ENCODE results near the gene CHST11. TPM values are rescaled to one million over a fixed set of nuclear protein-coding genes. Genes with fewer than 3 reads are reported as not detected.

CHST11 gene
- total RNA-seq, 1 experiment from 2014 or later: 6.7 TPM

- H3K4ac ChIP-seq (ENCODE audit: low read depth, low read length): no peak overlapping the region
- no peaks in the 10 kb centered on the region for H3K79me1 ChIP-seq (ENCODE audit: insufficient read depth, low read depth, low read length, poor library complexity, severe bottlenecking)
- H3K14ac ChIP-seq (ENCODE audit: insufficient read depth, low read length): peak overlapping the region; percentile 12; the same call in 1 of the 2 replicates
- DNase-seq: no peak
- no peak overlapping the region for H3K9ac ChIP-seq (ENCODE audit: extremely low read depth, insufficient read length, low read length)
- no peak overlapping the region for H2BK20ac ChIP-seq (ENCODE audit: low read depth, low read length, poor library complexity, severe bottlenecking)
- H2BK5ac ChIP-seq (ENCODE audit: insufficient read length, low read length): no peak overlapping the region
- no peaks in the 10 kb centered on the region for H3K27me3 ChIP-seq (ENCODE audit: insufficient read depth, low read length)
- no CpG with 5 or more reads among the region's 9 CpGs for WGBS (ENCODE audit: extremely low coverage, insufficient read length, low lambda C conversion rate)
- H2AK5ac ChIP-seq (ENCODE audit: insufficient read length, low read length): no peak overlapping the region
- no peak overlapping the region for H3K27ac ChIP-seq (ENCODE audit: insufficient read length, low read depth, low read length)
- no peak overlapping the region for H3K4me2 ChIP-seq (ENCODE audit: insufficient read depth, insufficient read length, low read length)
- peaks cover 5% of the 10 kb centered on the region; the same call in 1 of the 2 replicates for H3K4me1 ChIP-seq (ENCODE audit: insufficient read depth, low read length)
- peaks cover 0 to 7% (median 0%) of the 10 kb centered on the region in 3 experiments; a peak in 2 of 7 replicates for H3K36me3 Mint-ChIP-seq (ENCODE audit: insufficient read depth in 1 of 3, low read depth in 3 of 3)
- no peak overlapping the region for H3K56ac ChIP-seq (ENCODE audit: insufficient read length, low read depth, low read length)
- H3K23me2 ChIP-seq (ENCODE audit: insufficient read length, low read depth, low read length, poor library complexity, severe bottlenecking): no peaks in the 10 kb centered on the region
- H3K4me1 Mint-ChIP-seq: peaks cover 52 to 70% of the 10 kb centered on the region in 2 experiments
- no peaks in the 10 kb centered on the region; a peak in 2 of 5 replicates for H3K9me3 Mint-ChIP-seq
- H2BK15ac ChIP-seq (ENCODE audit: low read depth, low read length): no peak overlapping the region
- no peak overlapping the region for H2BK120ac ChIP-seq (ENCODE audit: low read depth, low read length, poor library complexity, severe bottlenecking)
- H3K18ac ChIP-seq (ENCODE audit: insufficient read length, low read depth, low read length): no peak overlapping the region
- no peaks in the 10 kb centered on the region for H4K20me1 ChIP-seq (ENCODE audit: control insufficient read depth, insufficient read depth, insufficient read length)
- no peak overlapping the region for H3K4me3 Mint-ChIP-seq
- H3K79me2 ChIP-seq (ENCODE audit: insufficient read depth, low read length): no peaks in the 10 kb centered on the region
- no peak overlapping the region for H3T11ph ChIP-seq (ENCODE audit: low read length)
- H4K91ac ChIP-seq (ENCODE audit: insufficient read length, low read depth, low read length): no peak overlapping the region
- no peak overlapping the region for H2AFZ ChIP-seq (ENCODE audit: low read length)
- H2BK12ac ChIP-seq (ENCODE audit: insufficient read length, low read depth, low read length): no peak overlapping the region
- 0 out of 7 replicates have a peak overlapping the region, but pooled peaks of 1 of the 3 experiments have one; percentile 19 for H3K27ac Mint-ChIP-seq
- no peak for TF ChIP-seq CTCF (conservative IDR thresholded peaks at IDR 0.05)
- no peak overlapping the region for H3K23ac ChIP-seq (ENCODE audit: insufficient read length, low read depth, low read length)
- no peak overlapping the region for H4K8ac ChIP-seq (replicated peaks; ENCODE audit: insufficient read length, low read depth, low read length)
- H4K5ac ChIP-seq (ENCODE audit: insufficient read length, low read depth, low read length): no peak overlapping the region
- no peaks in the 10 kb centered on the region; the same call in 1 of the 2 replicates for H3K27me3 Mint-ChIP-seq (ENCODE audit: low read depth)
- H3K9me3 ChIP-seq (ENCODE audit: control insufficient read depth, low read depth, low read length): no peaks in the 10 kb centered on the region
These were observed 47.4 kb downstream of the CHST11 start for GRCh38 chr12:104504146-104504545.
